NCI-H2171 (cell line): Measurements from ENCODE around the gene RIMBP2.

Source experiments
- DNase-seq: peaks from one replicate; lab custom pipeline; 2025; lab: John Stamatoyannopoulos, UW

The RIMBP2 gene

DNA sequence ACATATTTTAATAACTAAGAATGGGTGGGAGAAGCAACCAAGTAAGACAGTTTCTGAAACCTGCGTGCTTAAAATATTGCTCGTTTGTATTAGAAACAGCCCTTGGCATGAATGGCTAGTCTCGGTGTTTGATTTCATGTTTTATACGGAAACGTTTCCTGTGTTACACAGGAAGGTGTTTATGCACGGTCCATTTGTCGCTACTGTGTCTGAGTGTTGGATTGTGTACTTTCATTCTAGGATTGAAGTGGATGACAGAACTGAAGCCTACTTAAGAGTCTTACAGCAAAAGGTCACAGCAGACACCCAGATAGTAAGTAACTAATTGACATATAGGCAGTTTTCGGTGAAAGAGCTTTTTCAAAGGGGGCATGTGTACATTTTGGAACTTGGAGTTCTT, 358.9 kb downstream of the RIMBP2 start:
- DNase-seq = no peak

DNA sequence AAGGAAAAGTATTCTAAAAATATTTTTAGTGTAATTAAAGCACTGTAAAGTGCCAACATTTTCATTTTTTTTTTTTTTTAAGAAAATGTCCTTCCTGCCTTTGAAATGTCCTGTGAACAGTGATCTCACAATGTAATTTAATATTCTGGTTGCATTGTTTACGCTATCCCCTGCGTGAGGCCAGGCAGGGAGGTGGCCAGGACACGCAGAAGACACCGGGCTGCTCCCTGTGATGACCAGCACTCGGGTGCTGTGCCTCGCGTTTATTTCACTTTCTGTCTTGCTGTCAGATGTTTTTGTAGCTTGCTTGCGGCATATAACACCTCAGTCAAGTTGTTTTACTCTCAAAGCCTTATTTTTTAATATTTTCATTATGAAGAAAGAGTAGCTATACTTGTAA, 359.9 kb downstream of the RIMBP2 start:
- DNase-seq = no peak

DNA sequence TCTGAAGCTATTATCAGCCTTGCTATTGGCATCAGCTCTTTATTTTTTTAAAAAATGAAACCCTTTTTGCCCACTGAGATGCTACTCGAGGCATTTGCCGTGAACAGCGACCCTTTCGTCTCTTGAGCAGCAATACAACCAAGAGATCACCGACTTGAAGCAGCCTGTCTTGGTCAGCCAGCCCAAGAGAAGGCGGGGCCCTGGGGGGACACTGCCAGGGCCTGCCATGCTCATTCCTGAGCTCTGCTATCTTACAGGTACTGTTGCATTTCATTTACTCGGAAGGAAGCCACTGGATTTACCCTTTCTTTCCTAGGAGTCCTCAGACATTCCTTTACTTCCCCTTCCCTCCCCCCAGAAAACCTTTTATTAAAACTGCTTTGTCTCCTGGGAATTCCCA, 361.7 kb downstream of the RIMBP2 start:
- no peak for DNase-seq

DNA sequence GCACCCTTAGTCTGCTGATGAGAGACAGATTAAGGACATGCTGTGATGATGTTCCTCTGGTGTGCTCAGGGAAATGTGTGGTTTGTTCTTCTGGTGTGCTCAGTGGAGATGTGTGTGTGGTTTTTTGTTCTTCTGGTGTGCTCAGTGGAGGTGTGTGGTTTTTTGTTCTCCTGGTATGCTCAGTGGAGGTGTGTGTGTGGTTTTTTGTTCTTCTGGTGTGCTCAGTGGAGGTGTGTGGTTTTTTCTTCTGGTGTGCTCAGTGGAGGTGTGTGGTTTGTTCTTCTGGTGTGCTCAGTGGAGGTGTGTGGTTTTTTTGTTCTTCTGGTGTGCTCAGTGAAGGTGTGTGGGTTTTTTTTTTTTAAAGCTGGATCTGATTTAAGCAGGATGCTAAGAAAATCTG, 363.0 kb downstream of the RIMBP2 start:
- no peak for DNase-seq

DNA sequence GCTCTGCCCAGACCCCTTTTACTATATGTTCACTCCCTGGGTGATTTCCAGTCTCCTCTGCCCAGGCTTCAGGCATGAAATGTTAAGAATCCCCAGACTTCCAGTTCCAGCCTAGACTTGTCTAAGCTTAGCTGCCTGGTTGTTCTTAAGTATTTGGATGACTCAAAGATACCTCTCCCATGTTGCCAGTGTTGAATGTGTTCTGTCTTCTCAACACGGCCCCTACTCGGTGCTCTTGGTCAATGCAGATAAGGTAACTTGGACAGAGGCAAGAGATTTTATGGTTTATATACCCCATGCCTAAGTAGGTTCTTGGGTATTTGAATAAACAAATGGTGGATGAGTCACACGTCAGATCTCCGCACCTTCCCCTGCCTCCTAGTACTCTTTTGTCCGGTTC, 364.8 kb downstream of the RIMBP2 start:
- DNase-seq = no peak

DNA sequence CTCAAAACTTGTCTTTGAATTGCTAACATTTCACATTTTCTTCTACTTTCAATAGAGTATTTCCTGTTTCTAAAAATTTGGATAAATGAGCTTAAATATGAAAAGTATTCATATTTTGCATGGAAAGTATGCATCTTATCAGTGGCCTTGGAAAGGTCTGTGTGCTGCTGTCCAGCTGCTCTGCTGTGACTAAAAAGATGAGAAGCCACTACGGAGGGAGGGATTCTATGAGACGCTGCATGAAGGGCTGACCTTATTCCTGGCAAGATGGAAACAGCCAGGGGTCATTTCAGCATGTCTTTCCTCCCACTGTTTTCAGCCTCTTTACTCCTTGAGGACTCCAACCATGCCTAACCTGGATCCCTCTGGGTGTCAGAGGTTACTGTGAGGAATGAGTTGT, 365.4 kb downstream of the RIMBP2 start:
- no peak for DNase-seq

DNA sequence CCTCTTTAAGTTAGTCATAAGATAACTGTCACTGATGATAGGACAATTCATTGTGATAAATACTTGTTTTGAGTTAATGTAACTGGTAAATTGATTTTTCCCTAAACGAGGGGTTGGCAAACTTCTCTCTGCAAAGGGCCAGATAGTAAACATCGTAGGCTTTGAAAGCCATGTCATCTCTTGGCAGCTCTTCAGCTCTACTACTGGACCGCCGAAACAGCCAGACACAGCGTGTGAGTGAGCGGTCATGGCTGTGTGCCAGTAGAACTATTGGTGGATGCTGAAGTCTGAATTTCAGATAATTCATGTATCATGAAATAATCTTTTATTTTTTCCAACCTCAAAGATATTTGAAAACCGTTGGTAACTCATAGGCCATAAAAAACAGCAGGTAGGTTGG, 368.5 kb downstream of the RIMBP2 start:
- DNase-seq = no peak
